GM18498 (cell line): ENCODE measurements around the gene TNS4.

ENCODE experiments used
- ATAC-seq: cut with Tn5 transposase; IDR thresholded peaks from one replicate; pipeline ENCODE4 v1.9.1; 2021; ENCODE audit warnings: mild to moderate bottlenecking, moderate library complexity; ENCODE audit not compliant: unreplicated experiment

The TNS4 gene

DNA sequence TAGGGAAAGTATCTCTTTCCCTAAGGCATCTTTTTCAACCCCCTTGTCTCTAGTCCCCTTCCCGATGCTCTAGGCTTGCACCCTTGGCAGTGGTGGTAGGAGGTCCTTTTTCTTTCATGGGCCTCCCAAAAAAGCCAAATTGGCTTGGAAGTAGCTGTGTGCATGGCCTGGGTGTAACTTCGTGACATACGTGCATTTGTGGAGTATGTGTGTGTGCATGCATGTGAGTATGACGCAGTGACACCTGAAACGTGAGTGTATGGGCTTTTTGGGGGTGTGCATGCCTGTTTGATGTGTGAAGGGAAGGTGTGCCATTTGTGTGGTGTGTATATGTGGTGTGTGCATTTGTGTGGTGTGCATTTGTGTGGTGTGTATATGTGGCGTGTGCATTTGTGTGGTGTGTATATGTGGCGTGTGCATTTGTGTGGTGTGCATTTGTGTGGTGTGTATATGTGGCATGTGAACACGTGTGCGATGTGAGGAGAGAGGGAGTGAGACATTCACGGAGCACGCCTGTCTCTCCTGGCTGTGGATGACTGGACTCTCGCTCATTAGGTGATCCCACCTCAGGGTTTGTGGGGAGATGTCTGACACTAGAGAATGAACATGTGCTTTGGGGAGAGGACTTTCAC lies 42.5 kb downstream of the TNS4 start:
- no peak for ATAC-seq

DNA sequence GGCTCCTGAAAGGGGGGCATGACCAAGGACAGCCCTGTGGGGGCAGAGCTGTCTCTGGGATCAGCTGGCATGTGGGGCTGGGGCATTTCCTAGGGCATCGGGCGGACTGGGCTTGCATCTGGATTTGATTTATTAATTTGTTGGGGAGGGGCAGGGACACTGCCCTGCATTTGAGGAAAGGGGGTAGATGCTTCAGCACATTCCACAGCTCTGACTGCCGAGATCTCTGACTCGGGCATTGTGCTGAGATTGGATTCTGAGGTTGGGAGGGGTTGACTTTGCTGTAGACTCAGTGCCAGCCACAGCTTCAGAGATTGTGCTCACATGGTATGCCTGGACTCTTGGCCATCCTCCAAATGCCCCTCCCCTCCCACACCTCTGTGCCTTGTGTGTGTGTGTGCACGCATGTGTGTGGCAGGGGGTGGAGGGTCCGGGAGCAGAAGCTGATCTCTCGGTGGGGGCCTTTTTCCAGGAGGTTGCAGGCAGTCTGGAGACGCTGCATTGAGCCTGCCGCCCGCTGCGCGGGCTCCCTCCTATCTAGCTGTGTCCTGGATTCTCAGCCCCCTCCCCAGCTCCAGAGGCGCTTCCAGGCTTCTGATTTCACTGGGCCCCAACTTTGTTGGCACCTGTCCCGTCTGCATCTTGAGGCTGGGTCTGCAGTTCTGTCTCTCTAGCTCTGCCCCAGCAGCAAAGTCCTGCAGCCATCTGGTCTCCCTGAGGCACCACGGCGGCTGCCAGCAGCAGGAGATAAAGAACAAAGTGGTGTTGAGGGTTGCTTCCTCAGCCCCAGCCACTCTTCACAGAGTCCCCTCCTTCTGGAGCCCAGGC lies 43.2 kb downstream of the TNS4 start:
- ATAC-seq, result no peak

DNA sequence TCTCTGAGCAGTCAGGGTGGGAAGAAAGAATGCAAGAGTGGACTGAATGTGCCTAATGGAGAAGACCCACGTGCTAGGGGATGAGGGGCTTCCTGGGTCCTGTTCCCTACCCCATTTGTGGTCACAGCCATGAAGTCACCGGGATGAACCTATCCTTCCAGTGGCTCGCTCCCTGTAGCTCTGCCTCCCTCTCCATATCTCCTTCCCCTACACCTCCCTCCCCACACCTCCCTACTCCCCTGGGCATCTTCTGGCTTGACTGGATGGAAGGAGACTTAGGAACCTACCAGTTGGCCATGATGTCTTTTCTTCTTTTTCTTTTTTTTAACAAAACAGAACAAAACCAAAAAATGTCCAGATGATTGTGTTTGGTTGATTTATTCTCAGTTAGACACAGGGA lies 44.1 kb downstream of the TNS4 start:
- no peak for ATAC-seq

GRCh38 chr17:40456396-40456951 lies 44.9 kb downstream of the TNS4 start:
- ATAC-seq, result no peak

- ATAC-seq, result no peak
Measured at GRCh38 chr17:40454613-40454995, 46.8 kb downstream of the TNS4 start.

GRCh38 chr17:40453881-40454612 lies 47.4 kb downstream of the TNS4 start:
- ATAC-seq, result no peak

GRCh38 chr17:40452921-40453378 lies 48.5 kb downstream of the TNS4 start:
- ATAC-seq, result no peak

DNA sequence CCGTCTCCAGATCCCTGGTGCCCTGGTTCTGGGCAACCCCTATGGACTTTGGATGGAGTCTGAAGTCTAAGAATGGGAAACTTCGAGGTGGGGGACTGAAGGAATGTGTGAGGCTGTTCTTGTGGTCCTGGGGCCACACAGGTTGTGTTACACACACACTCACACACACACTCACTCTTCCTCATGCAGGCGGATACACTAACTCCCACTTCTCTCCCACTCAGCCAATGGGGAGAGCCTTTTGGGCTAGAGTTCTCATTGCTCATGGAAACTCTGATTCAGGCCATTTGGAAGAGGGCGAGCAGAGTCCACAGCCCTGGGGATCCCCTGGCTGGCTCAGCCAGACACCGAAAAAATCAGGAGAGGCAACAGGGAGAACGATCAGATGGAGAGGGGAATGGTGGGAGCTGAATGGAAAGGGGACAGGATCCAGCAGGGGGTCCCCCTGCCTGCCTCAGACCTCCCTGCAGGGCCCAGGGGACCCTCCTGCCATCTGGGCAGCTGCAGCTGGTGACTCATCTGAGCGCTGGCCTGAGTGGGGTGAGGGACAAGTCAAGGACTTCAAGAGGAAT lies 49.1 kb downstream of the TNS4 start:
- ATAC-seq, result no peak

- no peak for ATAC-seq
Measured at GRCh38 chr17:40451420-40451819, 50.0 kb downstream of the TNS4 start.

DNA sequence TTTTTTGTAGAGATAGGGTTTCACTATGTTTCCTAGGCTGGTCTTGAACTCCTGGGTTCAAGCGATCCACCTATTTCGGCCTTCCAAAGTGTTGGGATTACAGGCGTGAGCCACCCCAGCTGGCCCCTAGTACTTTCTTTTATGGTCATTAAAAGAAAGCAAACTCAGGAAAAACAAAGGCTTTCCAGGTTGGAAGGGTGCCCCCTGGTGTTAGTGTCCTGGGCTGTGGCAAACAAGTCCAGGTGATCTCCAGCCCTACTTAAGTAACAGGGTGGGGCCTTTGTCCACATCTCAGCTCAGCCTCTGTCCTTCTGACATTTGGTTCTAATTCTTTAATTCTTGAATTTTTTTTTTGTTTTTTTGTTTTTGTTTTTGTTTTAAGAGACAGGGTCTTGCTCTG lies 51.2 kb downstream of the TNS4 start:
- ATAC-seq, result no peak

GRCh38 chr17:40448639-40449261 lies 52.7 kb downstream of the TNS4 start:
- no peak for ATAC-seq

DNA sequence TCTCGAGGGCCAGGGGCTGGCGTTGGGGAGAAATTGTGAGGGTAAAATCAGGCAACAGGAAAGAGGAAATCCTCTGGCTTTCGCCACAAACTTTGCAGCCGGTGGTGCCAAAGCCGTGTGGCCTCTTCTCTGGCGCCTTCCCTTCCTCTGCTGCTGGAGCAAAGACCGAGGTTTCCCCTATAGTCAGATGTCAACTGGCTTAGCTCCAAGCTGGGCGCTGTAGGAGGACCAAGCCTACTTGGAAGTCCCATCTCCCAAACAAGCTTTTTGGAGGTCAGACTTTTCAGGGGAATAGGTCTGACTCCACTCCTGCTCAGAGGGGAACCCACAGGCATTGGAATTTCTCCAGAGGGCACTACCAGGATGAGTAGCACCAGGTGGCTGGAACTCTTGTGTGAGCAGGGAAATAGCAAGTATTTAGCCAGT lies 53.2 kb downstream of the TNS4 start:
- no peak for ATAC-seq

GRCh38 chr17:40447806-40448205 lies 53.6 kb downstream of the TNS4 start:
- ATAC-seq, result no peak

DNA sequence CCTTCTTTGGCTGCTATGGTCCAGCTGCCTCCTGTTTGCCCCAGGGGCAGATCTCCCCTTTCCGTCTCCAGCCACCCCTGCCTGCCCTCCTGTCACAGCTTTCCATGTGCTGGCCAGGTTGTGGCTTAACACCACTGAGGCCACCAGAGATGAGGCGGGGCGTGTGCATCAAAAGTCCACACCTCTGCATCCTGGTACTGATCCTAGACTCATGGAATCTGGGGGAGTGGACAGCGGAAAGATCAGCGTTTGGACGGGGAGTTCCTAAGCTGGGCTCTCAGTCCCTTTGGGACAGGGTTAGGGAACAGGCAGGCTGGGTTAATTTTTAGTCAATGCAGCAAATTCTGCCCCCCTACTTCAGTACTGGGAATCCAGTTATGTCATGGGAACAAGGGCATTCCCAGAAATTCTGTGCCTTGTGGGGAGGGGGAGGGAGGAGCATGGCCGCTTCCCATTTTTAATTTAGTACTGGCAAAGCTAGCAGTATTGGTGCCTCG lies 54.2 kb downstream of the TNS4 start:
- ATAC-seq, result no peak

- ATAC-seq, result no peak
Measured at GRCh38 chr17:40445751-40446468, 55.5 kb downstream of the TNS4 start.

DNA sequence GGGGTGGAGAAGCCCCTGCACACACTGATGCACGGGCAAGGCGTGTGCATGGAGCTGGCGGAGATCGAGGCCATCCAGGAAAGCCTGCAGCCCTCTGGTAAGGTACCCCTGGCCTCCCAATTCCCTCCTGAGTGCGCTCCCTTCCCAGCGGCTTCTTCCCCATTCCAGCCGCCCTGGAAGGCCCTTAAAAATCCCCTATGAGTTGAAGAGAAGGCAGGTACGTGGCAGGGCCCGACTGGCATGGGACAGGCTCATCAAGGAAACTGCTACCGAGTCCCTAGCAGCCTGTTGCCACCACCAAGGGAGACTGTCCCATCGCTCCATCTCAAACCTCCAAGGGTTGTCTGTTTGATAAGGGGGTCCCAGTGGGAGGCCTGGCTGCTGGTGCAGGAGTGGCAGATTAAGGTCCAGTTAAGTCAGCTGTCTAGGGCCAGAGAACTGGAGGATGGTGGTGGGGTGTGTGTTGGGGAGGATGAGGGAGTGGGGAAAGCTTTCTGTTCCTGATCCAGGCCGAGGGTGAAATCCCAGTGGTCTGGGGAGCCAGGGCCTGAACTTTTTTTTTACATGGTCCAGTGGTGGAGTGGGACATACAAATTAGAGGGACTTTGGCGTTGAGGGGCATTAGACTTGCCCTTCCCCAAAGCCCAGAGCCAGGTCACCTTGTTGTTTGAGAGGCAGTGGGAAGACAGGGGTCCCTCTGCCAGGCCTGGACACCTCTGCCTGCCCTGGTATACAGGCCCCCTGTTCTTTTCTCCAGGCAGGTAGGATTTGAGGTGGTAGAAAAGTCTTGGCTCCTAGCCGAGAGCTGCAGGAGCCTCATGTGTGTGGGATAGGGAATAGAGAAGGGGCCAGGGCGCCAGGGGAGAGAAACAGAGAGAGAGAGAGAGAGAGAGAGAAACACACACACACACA lies 57.2 kb downstream of the TNS4 start:
- ATAC-seq, result peak; percentile 19

DNA sequence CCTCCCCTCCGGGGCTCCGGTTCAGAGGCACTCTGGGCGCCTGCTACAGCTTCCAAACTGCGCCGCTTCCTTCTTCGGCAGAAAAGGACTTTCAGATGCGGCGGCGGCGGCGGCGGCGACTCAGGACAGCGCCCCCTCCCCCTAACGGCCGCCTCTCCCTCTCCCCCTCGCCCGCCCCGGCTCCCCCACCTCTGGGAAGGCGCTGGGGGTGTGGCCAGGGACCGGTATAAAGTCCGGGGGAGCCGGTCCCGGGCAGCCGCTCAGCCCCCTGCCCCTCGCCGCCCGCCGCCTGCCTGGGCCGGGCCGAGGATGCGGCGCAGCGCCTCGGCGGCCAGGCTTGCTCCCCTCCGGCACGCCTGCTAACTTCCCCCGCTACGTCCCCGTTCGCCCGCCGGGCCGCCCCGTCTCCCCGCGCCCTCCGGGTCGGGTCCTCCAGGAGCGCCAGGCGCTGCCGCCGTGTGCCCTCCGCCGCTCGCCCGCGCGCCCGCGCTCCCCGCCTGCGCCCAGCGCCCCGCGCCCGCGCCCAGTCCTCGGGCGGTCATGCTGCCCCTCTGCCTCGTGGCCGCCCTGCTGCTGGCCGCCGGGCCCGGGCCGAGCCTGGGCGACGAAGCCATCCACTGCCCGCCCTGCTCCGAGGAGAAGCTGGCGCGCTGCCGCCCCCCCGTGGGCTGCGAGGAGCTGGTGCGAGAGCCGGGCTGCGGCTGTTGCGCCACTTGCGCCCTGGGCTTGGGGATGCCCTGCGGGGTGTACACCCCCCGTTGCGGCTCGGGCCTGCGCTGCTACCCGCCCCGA lies 58.0 kb downstream of the TNS4 start, which contains the start of gene IGFBP4:
Gene IGFBP4, plus strand, starts transcription at position 255 of the 792 bp plus-strand sequence. Its CDS starts 286 bp downstream, at position 541.
- ATAC-seq, result no peak
